Vagina (tissue), 2 donors: ENCODE data around the gene GPD2. TPM values are rescaled to one million over a fixed set of nuclear protein-coding genes. Genes with fewer than 3 reads are reported as not detected.

Source experiments
- DNase-seq, 2 donors: peaks; one replicate each; pipeline ENCODE4 v3.0.0-alpha.2; 2017; ENCODE audit errors: extremely low spot score in 2 of 2
- H3K27ac ChIP-seq: fragments of 200-600 bp; sonication (generic); one replicate; pipeline ENCODE4 v1.5.1; 2019
- H3K27me3 ChIP-seq: fragments of 200-600 bp; sonication (generic); one replicate; pipeline ENCODE4 v1.5.1; 2019
- H3K36me3 ChIP-seq, 2 donors: fragments of 200-600 bp; sonication (generic); one replicate each; pipeline ENCODE4 v1.5.1; 2017 to 2019
- H3K4me1 ChIP-seq: fragments of 200-600 bp; sonication (generic); one replicate; pipeline ENCODE4 v1.5.1; 2019
- H3K4me3 ChIP-seq, 2 donors: fragments of 200-600 bp; sonication (generic); 1 replicate in 1 of 2; 2 replicates in 1 of 2; pipeline ENCODE4 v1.5.1; 2016 to 2019
- H3K9me3 ChIP-seq: fragments of 200-600 bp; sonication (generic); one replicate; pipeline ENCODE4 v1.5.1; 2019
- CTCF ChIP-seq, 3 experiments: fragments of 450-650 bp in 2 of 3; fragments of 200-600 bp in 1 of 3; sonication (generic) in 1 of 3; IDR thresholded peaks; one replicate each; pipeline ENCODE4 v1.5.1; 2017 to 2019; ENCODE audit warnings: antibody characterized with exemption in 3 of 3, mild to moderate bottlenecking in 2 of 3, moderate library complexity in 2 of 3
- POLR2A ChIP-seq, 2 donors: fragments of 450-650 bp; IDR thresholded peaks; one replicate each; pipeline ENCODE4 v1.6.1; 2017; ENCODE audit warnings: antibody characterized with exemption in 2 of 2, mild to moderate bottlenecking in 2 of 2, moderate library complexity in 2 of 2
- POLR2AphosphoS5 ChIP-seq, 2 donors: sonication (generic); formaldehyde crosslinking; IDR thresholded peaks; one replicate each; pipeline ENCODE4 v1.9.0; 2017; ENCODE audit warnings: antibody characterized with exemption in 2 of 2, mild to moderate bottlenecking in 2 of 2, low read depth in 1 of 2; ENCODE audit not compliant: insufficient read depth in 1 of 2
- intact Hi-C: fragments of 100-400 bp; cut with DNase I; formaldehyde crosslinking; loops from one replicate; pipeline ENCODE4 v1.15.1; 2023
- total RNA-seq: library from RNA; depleted of rRNA; stranded (reverse); fragments of >200 nt; gene quantifications from one replicate; pipeline ENCODE4 v1.2.3, GENCODE V29; 2016

Gene GPD2
- total RNA-seq, 1 donor from 2014 or later = 30.4 TPM

- Histone ChIP-seq H3K4me3 (no peak overlapping the region), H3K27me3 (no peaks in the 10 kb centered on the region), H3K4me1 (peaks cover 4% of the 10 kb centered on the region), H3K36me3 (no peaks in the 10 kb centered on the region), H3K9me3 (no peaks in the 10 kb centered on the region), H3K27ac (no peak overlapping the region)
- no peak for DNase-seq
- TF ChIP-seq POLR2AphosphoS5 (IDR thresholded peaks at IDR 0.05; ENCODE audit: insufficient read depth in 1 of 2, low read depth in 1 of 2) (no peak), POLR2A (IDR thresholded peaks at IDR 0.05) (no peak), CTCF (IDR thresholded peaks at IDR 0.05) (no peak)
- intact Hi-C loops = no loop called here
Measured at GRCh38 chr2:156590085-156590739, 154.0 kb downstream of the GPD2 start.

GRCh38 chr2:156592809-156593593 is 156.8 kb downstream of the GPD2 start:
- Histone ChIP-seq H3K27me3 (no peaks in the 10 kb centered on the region), H3K4me1 (peaks cover 4% of the 10 kb centered on the region), H3K27ac (no peak overlapping the region), H3K36me3 (no peaks in the 10 kb centered on the region), H3K9me3 (no peaks in the 10 kb centered on the region), H3K4me3 (no peak overlapping the region)
- TF ChIP-seq CTCF (IDR thresholded peaks at IDR 0.05) (no peak), POLR2AphosphoS5 (IDR thresholded peaks at IDR 0.05; ENCODE audit: insufficient read depth in 1 of 2, low read depth in 1 of 2) (no peak), POLR2A (IDR thresholded peaks at IDR 0.05) (no peak)
- intact Hi-C loops = no loop called here
- no peak for DNase-seq

- intact Hi-C loops = no loop called here
Measured at GRCh38 chr2:156593594-156593921, 157.4 kb downstream of the GPD2 start.

GRCh38 chr2:156598563-156598962 is 162.4 kb downstream of the GPD2 start:
- DNase-seq = no peak
- Histone ChIP-seq H3K9me3 (no peaks in the 10 kb centered on the region), H3K27ac (no peak overlapping the region), H3K36me3 (no peaks in the 10 kb centered on the region), H3K4me3 (no peak overlapping the region), H3K4me1 (no peaks in the 10 kb centered on the region), H3K27me3 (no peaks in the 10 kb centered on the region)
- TF ChIP-seq CTCF (IDR thresholded peaks at IDR 0.05) (no peak), POLR2AphosphoS5 (IDR thresholded peaks at IDR 0.05; ENCODE audit: insufficient read depth in 1 of 2, low read depth in 1 of 2) (no peak), POLR2A (IDR thresholded peaks at IDR 0.05) (no peak)
- intact Hi-C loops = no loop called here

More at GRCh38 chr2:156593594-156593921, 157.4 kb downstream of the GPD2 start:
- Histone ChIP-seq H3K27me3 (no peaks in the 10 kb centered on the region), H3K4me3 (no peak overlapping the region), H3K36me3 (no peaks in the 10 kb centered on the region), H3K4me1 (peaks cover 4% of the 10 kb centered on the region), H3K27ac (no peak overlapping the region), H3K9me3 (no peaks in the 10 kb centered on the region)
- no peak for TF ChIP-seq CTCF (IDR thresholded peaks at IDR 0.05)
- no peak for DNase-seq

GRCh38 chr2:156600196-156600595 is 164.0 kb downstream of the GPD2 start:
- intact Hi-C loops = no loop called here
- Histone ChIP-seq H3K36me3 (no peaks in the 10 kb centered on the region), H3K4me3 (no peak overlapping the region), H3K9me3 (no peaks in the 10 kb centered on the region), H3K4me1 (no peaks in the 10 kb centered on the region), H3K27ac (no peak overlapping the region), H3K27me3 (no peaks in the 10 kb centered on the region)
- TF ChIP-seq CTCF (IDR thresholded peaks at IDR 0.05) (no peak), POLR2A (IDR thresholded peaks at IDR 0.05) (no peak), POLR2AphosphoS5 (IDR thresholded peaks at IDR 0.05; ENCODE audit: insufficient read depth in 1 of 2, low read depth in 1 of 2) (no peak)
- DNase-seq = no peak
